ENCODE measurements around the gene HEMK1.

The HEMK1 gene

GRCh38 chr3:50600141-50600753 lies 30.9 kb downstream of the HEMK1 start:
- no peak for DNase-seq (ENCODE audit: low read depth)

GRCh38 chr3:50600841-50601591 lies 31.7 kb downstream of the HEMK1 start:
- peak; percentile 90 for DNase-seq (ENCODE audit: low read depth)

DNA sequence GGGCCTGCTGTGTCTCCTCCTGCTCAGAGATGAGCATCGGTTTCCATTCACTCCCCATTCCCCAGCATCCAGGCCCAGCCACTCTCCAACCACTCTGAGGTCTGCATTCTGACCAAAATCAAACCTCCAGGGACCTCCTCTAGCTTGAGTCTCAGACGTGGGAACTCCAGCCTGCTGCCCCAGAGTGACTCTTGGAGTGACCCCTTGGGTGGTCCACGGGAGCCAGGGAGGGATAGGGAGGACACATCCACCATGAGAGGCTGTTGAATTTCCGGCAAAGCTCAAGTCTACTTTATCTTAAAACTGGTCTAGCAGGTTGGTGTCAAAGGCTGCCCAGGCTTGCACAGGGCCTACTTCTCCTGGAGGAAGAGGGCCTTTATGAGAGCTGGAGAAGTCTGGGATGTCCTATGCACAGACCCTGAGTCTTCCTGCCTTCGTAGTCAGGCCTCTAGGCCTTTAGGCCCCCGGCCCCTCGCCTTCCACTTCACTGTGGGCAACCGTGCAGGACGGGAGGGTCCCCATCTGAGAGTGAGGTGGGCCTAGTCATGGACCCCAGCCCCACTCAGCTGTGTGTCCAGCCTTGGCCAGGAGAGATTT lies 33.4 kb downstream of the HEMK1 start:
- DNase-seq (ENCODE audit: low read depth) = no peak

GRCh38 chr3:50603261-50604109 lies 34.2 kb downstream of the HEMK1 start:
- no peak for DNase-seq (ENCODE audit: low read depth)

DNA sequence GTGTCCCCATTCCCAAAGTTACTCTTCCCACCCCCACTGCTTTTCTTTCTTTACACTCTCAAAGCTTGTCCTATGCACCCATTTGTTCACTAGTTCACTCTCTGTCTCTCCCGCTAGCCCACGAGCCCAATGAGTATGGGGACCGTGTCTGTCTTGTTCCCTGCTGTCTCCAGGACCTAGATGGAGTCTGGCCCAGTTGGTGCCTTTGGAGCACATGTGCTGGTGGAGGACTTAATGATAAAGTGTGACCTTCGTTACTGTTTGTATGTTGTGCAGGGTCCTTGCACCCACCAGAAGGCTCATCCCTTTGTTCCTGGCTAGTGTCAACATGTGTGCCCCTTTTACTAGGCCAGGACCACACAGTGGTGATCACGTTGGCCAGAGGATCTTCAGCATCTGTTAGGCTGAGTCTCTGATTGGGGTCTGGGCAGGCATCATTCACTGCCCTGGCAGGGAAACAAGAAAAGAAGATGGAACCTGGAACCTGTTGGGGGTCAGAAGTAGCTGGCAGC lies 34.8 kb downstream of the HEMK1 start:
- no peak for DNase-seq (ENCODE audit: low read depth)

DNA sequence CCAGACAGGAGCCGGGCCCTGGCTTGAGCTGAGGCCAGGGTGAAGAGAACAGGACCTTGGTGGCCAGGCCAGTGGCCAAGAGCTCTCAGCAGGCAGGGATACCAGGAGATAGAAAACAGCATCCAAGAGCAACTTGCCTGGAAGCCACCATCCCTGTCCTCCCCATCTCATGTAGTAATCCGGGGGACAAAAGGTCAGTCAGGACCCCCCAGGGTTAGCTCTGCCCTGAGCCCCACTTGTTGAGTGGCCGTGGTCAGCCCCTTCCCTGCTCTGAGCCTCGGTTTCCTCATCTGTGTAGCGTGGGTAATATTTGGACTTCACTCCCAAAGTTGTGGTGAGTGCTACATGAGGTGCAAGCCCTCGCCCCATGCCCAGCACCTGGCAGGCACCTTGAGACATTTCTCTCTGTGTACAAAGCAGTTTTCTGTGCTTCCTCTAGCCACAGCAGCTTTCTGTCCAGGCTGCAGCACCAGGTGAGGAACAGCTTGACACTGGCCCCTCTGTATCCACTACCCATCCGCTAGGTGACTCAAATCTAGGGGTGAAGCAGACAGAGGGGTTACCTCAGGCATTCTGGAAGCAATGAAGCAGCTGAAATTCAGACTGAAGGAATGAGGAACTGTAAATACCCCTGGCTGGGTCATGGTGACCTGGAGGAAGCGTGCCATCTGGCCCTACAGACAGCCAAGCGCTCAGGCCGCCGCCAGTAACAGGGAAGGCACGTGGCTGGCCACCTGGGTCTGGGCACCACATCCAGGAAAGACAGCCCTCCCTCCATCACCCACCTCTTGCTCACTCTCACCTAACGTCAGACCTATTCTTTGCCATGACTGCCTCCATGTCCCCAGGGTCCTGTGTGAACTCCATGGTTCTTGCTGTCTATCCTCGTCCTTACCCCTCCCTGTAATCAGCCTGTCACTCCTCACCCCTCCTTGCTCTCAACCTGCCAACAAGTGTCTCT lies 35.6 kb downstream of the HEMK1 start:
- DNase-seq (ENCODE audit: low read depth) = no peak

- DNase-seq (ENCODE audit: low read depth) = no peak
Measured at GRCh38 chr3:50605901-50606326, 36.6 kb downstream of the HEMK1 start.

DNA sequence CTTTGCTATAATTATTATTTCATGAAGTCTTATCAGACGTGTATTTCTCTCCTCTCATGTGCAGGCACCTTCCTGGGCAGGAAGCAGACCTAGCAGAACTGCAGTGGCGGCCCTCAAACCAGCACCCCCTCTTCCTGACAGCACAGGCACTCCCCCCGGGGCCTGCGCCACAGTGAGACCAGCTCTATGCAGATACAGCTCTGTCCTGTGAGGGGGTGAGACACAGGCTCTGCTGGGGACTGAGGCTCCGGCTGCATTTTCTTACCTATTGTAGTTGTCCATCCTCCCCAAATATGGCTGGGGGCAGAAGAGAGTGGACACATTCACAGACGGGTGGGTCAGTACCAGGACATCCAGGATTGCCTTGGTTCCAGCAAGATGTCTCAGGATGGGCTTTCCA lies 37.3 kb downstream of the HEMK1 start:
- DNase-seq (ENCODE audit: low read depth) = no peak

- DNase-seq (ENCODE audit: low read depth) = no peak
Measured at GRCh38 chr3:50607271-50608091, 38.2 kb downstream of the HEMK1 start.

- no peak for DNase-seq (ENCODE audit: low read depth)
Measured at GRCh38 chr3:50608278-50608677, 39.0 kb downstream of the HEMK1 start.

- DNase-seq (ENCODE audit: low read depth) = no peak
Measured at GRCh38 chr3:50609071-50609762, 39.9 kb downstream of the HEMK1 start.

- no peak for DNase-seq (ENCODE audit: low read depth)
Measured at GRCh38 chr3:50609763-50610085, 40.4 kb downstream of the HEMK1 start.

- DNase-seq (ENCODE audit: low read depth) = no peak
Measured at GRCh38 chr3:50610181-50610971, 41.1 kb downstream of the HEMK1 start.

DNA sequence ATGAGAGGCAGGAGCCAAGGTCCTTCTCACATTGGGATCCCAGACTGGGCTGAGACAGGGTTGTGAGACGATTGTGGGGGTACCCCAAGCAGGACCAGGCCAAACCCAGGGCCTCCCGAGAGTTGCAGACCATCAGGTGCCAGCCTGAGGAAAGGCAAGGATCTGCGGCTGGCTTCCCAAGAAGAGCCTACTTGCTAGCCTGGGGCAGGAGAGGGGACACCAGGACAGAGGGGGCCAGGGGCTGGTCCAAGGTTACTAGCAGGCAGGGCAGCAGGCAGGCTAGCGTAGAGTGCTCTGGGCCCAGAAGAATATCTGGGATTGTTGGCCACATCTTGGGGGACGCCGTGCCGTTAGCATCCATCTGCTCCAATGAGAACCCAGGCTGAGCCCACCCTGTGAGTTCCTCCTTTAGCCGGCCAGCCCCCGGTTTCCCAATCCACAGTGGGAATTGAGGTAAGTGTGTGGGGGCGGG lies 41.7 kb downstream of the HEMK1 start:
- DNase-seq (ENCODE audit: low read depth) = no peak

GRCh38 chr3:50611464-50612233 lies 42.3 kb downstream of the HEMK1 start, which contains the start of gene CISH:
TSS of gene CISH (minus strand) at chr3:50611774. CDS start at chr3:50611650, 124 bp downstream.
- DNase-seq (ENCODE audit: low read depth) = peak; percentile 98

DNA sequence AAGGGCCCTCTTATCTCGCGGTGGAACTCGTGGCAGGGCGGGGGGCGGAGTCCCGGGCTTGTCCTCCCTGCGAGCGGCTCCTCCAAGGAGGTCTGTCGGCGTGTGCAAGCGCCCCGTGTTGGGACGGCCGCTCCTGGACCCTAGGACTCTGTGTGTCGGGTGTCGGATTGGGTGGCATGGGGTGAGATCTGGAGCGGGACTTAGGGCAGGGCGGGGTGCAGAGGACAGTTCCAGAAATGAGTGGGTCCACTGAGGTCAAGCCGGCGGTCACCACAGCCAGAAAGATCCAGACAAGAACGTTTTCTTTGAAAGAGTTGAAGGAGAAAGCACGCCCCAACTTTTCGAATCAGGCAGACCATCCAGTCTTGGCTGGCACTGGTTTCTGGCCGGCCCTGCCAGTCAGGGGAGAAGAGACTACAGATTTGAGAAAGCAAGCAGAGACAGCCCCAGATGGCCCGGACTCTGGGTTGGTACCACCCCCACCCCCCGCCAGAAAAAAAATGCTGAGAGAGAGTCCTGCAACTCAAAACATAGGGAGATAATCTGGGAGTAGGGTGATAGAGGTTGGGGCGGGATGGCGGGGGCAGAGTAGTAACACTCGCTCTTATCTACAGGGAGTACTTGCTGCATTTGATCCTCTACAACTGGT lies 43.0 kb downstream of the HEMK1 start:
- DNase-seq (ENCODE audit: low read depth) = no peak
